HT-29 (cell line): ENCODE data around the gene UBE2Z. TPM values are rescaled to one million over a fixed set of nuclear protein-coding genes. Genes with fewer than 3 reads are reported as not detected.
A peak's percentile ranks its signal among the peaks of the same experiment; 100 is the strongest.
"Not testable (repeated sequence)": the region's sequence is repeated elsewhere in the genome, so short reads cannot be mapped to it uniquely, and the experiment has no call there.

Experiments
- DNase-seq: peaks from one replicate; pipeline ENCODE4 v3.0.0-alpha.2; 2015; ENCODE audit warnings: low spot score
- total RNA-seq: library from RNA; depleted of rRNA; stranded (reverse); fragments of >200 nt; shearing (Covaris generic); gene quantifications from 2 replicates; pipeline ENCODE4 v1.2.3, GENCODE V29; 2014; rRNA removed

The UBE2Z gene
- total RNA-seq, result 73.9 and 75.5 TPM in 2 replicates

DNA sequence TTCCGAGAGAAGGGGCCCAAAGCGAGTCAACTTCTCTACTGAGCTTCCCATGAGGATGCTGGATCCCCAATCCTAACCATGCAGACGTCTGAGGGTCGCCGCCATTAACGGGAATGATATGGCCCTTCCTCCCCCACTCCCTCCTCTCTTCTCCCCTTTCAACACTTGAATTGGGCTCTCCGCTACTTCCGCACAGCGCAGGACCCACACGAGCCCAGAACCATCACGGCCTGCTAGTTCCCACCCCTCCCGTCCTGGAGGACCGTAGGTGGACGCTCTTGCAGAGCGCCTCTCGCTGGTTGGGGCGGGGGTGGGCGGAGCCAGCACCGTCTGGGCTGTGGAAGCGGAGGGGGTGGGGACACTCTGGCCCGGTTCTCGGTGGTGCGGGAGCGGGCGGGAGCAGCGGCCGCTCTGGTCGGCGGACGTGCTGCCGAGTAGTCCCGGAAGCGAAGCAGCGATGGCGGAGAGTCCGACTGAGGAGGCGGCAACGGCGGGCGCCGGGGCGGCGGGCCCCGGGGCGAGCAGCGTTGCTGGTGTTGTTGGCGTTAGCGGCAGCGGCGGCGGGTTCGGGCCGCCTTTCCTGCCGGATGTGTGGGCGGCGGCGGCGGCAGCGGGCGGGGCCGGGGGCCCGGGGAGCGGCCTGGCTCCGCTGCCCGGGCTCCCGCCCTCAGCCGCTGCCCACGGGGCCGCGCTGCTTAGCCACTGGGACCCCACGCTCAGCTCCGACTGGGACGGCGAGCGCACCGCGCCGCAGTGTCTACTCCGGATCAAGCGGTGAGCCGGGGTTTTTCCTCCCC lies at the start of gene UBE2Z:
TSS of gene UBE2Z (plus strand) at position 361 of the 797 bp plus-strand sequence. CDS start at position 458, 97 bp downstream.
- peak; percentile 97 for DNase-seq

DNA sequence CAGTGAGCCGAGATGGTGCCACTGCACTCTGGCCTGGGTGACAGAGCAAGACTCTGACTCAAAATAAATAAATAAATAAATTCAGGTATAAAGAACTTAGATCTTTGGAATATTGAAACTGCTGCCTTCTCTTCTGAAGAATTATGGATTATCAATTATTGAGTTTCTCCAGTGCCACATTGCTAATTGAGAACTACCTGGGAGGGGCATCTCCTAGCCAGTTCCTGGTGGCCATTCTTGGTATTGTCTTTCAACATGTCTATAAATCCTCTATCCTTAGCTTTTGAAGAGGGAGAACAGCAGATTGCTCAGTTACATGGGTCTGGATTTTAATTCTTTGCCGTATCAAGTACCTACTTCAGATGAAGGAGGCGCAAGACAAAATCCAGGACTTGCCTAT lies 48.2 kb upstream of the UBE2Z start:
- DNase-seq, result no peak

DNA sequence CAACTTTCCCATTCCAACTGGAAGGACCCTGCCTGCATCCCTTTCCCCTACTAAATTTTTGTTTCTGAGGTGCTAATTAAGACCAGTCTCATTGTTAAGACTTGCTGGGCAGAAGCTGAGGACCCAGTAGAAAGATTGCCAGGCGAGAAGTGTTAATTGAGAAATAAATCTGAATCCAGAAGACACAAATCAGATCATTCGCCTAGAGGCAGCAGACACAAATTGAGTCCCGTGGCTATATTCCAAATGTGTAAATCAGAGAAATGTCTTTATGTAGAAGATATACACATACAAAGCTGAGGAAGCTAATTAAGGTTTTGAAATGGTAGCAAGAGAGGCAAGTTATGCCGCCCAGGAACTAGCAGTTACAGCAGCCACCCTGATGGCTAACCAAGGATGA lies 47.8 kb upstream of the UBE2Z start:
- DNase-seq, result no peak

DNA sequence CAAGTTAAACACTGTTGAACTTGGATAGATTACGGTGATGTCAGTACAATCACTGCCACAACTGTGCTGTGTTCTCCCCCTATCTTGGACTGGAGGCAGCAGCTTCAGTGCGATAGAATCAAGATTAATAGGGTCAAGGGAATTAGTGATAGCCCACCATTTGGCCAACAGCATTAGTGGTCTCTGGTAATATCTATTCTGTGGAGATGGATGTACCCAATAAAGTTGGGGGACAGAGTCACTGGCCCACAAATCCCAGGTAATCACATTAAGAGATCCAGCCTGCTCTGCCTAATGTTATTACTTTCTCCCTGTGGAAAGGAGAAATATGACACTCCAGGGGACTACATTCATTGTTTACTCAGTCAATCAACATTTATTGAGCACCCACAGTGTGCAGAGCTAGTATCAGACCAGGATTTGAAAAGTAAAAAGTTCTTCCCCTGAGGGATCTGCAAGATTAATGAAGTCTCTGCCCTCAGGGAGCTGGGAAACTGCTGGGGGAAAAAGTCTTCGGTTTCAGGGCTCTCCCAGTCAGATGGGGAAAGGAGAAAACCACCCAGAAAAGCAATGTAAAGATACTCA lies 39.2 kb upstream of the UBE2Z start:
- no peak for DNase-seq

DNA sequence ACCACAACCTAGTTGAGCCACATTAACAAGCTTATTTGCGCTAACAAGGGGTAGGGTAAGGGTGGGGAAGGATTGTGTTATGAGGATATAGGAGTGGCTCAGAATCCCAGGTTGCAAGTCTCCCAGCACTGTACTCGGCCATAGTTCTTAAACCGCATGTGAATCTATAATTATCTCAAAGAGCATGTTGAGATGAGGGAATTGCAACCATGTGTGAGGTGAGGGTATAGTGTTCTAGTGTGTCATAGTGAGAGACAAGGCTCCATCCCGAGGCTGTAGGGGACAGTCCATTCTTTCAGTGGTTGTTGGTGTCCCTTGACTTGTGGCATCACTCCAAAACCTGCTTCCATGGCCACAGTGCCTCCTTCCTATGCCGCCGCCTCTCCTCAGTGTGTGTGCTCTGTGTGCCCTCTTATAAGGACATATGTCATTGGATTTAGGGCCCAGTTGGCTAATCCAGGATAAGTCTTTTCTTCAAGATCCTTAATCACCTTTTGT lies 38.3 kb upstream of the UBE2Z start:
- DNase-seq, result no peak

DNA sequence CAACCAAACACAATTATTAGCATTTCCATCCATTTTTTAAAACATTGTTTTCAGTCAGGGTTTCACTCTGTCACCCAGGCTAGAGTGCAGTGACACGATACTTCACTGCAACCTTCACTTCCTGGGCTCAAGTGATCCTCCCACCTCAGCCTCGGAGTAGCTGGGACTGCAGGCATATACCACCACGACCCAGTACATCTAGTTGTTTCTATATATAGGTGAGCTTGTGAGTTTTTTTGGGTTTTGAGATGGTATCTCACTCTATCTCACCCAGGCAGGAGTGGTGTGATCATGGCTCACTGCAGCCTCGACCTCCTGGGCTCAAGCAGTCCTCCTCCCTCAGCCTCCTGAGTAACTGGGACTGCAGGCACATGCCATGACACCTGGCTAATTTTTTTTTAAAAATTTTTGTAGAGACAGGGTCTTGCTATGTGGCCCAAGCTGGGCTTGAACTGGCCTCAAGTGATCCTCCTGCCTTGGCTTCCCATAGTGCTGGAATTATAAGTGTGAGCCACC lies 37.1 kb upstream of the UBE2Z start:
- DNase-seq, result no peak

DNA sequence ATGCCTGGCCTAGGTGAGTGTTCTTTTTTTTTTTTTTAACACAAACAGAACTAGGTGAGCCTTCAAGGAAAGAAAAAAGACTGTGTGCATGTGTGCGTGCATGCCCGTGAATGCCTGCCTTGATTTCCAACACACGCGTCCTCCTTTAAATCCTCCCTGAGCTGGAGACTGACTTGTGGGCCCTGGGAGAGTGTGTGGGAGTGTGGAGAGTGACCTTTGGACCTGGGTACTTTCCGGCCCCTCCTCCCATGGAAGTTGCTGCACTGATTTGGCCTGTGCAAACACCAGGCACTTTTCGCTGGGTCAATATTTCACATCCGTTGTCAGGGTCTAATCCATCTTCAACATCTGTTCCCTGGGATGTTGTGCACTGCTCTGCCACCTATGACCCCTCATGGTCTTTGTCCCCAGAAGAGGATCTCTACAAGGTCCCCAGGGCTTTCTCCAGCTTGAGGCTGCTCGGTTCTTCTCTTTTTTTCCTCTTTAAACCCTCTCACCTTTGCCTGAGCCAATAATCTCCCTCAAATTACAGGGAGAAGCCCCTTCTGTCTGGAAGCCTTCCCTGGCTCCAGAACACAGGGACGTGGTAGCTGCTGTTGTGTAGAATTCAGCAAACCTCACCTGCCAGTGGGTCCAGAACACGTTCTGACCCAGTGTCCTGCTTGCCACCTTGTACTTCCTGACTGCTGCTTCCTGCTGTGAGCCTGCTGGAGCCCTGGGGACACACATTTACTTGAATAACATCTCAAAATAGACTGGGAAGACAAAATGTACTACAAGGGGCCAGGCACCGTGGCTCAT lies 36.5 kb upstream of the UBE2Z start:
- DNase-seq, result peak; percentile 82

DNA sequence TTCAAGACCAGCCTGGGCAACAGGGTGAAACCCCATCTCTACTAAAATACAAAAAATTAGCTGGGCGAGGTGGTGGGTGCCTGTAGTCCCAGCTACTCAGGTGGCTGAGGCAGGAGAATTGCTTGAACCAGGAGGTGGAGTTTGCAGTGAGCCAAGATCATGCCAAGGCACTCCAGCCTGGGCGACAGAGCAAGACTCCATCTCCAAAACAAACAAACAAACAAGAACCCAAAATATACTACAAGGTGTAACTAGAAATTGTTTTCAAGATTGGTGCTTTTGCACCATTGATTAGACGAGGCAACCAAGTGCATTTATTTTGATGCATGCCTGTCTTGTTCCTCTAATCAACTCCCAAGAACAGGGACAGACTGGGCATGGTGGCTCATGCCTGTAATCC lies 35.8 kb upstream of the UBE2Z start:
- not testable (repeated sequence) for DNase-seq

DNA sequence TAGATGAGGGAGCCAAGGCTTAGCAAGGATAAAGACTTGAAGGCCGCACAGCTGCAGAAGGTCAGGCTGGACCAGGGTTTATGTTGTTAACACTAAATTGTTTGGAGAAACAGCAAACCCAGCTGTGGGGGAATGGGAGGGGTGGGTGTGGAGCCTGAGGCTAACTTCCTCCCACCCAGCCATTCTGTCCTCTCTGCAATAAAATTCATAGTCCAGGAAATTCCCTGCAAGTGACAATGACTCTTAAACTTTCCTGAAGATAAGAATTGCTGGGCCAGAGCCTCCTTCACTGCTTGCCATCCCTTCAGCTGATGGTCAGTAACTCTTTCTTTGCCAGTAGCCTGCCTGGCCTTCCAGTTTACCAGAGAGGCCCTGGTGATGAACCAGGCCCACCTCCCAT lies 35.0 kb upstream of the UBE2Z start:
- DNase-seq, result no peak

DNA sequence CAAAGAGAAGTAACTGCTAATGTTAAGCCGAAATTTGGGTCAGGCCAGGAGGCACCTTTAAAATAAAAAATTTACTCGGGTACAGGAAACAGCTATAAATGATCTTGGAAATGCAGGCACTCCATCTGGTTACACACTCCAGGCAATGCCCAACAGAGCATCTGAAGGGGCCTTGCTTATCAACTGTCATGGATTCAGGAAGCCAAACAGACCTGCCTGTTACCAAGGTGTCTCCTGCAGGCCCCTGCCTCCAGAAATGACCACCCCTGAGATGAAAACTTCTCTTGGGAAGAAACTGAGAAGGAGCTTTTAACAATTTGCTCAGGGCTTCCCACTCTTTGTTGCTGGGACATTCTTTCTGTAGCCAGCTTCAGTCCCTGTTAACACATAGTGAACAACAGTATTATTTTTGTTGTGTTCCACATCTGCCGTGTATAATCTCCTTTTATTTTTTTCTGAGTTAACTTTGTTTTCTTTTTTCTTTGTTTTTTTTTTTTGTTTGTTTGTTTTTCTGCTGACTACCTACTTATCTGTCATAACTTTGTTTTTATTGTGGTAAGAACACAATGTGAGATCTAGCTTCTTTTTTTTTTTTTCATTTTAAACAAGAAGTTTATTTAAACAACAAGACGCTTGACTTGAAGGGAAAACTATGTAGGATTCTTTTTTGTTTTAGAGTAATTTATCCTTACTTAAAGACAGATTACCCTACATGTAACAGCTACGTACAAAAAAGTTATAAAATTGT lies 34.3 kb upstream of the UBE2Z start:
- DNase-seq, result no peak

DNA sequence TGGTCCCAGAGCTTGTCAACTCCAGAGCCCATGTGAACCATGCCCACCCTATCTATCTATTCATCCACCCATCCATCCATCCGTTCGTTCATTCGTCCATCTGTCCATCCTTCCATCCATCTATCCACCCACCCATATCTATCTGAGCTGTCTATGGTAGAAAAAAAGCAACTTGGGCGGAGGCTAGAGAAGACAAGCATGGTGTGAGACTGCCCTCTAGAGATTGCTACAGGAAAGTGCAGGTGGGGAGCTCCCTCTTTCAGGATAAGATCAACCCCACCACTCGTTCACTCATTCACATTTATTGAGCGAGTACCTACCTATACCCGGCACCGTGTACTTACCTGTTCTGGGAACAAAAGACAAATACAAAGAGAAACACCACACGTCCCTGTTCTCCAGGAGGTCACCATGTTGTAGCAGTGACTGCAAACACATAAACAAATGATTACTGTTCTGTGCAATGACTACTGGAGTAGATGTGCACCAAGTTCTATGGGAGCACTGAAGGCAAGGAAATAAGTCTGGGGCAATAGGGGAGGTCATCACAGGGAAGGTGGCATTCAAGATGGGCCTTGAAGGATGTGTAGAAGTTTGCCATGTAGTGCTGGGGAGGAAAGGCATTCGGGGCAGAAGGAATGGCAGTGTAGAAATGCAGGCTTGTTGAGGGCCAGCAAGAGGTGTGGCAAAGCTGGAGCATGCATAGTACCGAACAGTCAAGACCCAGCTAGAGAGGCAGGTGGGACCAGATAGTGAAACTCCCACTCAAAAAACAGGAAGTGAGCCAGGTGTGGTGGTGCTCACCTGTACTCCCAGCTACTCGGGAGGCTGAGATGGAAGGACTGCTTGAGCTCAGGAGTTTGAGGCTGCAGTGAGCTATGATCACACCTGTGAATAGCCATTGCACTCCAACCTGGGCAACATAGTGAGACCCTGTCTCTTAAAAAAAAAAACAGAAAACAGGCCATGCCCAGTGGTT lies 29.0 kb upstream of the UBE2Z start:
- DNase-seq, result peak; percentile 86

DNA sequence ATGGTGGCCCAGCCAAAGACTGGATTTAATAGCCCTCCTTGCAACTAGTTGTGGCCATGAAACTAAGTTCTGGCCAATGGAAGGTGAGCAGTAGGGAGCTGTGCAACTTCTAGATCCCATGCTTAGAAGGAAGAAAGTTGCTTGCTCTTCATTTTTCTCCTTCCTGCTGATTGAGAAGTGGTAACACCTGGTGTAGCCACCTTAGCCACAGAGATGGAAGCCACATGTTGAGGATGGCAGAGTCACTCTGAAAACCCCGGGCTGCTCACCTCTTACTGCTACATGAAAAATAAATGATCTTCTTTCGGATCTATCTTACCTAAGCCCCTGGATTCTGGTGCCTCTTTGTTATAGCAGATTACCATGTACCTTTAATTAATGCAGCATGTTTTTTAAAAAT lies 25.9 kb upstream of the UBE2Z start:
- no peak for DNase-seq

DNA sequence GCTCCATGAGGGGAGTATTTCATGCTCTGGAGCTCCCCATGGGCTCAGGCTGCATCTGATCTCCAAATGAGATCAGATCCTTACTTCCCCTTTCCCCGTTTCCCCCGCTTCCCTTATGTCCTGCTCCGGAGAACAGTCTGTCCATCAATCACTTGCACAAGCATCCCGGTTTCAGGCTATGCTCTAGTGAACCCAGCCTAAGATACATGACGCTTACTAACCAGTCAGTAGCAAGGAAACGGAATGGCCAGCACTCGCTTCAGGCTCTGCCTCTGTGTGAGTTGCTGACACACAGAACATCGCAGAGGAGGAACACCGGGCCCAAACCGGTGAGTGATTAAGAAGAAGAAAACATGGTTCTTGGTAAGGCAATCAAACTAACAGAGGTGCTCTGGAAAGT lies 25.0 kb upstream of the UBE2Z start:
- DNase-seq, result no peak

DNA sequence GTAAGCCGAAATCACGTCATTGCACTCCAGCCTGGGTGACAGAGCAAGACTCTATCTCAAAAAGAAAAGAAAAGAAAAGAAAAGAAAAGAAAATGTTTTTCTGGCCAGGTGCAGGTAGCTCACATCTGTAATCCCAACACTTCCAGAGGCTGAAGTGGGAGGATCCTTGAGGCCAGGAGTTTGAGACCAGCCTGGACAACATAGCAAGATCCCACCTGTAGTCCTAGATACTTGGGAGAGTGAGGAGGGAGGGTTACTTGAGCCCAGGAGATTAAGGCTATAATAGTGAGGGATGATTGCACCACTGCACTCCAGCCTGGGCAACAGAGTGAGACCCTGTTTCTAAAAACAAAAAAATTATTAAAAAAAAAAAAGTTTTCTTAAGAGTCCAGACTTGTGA lies 18.1 kb upstream of the UBE2Z start:
- DNase-seq, result no peak

DNA sequence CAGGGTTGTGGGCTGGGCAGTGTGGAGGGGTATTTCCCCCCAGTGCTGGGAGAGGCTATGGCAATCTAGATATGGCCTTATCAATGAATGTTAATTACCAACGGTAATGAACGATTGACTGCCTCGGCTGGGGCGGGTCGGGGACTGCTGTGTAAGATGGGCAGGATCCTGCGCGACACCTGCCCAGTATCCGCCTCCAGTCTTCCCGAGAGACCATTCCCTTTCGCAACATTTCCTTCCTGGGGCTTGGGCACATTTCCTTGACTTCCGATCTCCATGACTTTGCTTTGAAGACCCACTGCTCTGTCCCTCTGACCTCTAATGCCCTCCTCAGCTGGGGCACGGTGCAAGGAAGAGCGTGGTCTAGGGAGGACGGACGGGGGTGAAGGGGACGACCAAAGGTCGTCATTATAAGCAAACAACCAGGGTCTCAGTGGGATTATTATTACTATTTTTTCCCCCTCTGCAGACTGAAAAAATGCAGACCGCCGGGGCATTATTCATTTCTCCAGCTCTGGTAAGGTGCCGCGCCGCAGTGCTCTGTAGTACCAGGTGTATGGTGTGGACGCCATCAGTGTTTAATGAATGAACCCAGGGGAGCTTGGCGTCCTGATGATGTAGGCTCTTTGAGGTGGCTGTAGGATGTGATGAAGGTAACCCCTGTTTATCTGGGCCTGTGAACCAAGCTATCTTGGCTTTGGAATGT lies 15.1 kb upstream of the UBE2Z start:
- no peak for DNase-seq

DNA sequence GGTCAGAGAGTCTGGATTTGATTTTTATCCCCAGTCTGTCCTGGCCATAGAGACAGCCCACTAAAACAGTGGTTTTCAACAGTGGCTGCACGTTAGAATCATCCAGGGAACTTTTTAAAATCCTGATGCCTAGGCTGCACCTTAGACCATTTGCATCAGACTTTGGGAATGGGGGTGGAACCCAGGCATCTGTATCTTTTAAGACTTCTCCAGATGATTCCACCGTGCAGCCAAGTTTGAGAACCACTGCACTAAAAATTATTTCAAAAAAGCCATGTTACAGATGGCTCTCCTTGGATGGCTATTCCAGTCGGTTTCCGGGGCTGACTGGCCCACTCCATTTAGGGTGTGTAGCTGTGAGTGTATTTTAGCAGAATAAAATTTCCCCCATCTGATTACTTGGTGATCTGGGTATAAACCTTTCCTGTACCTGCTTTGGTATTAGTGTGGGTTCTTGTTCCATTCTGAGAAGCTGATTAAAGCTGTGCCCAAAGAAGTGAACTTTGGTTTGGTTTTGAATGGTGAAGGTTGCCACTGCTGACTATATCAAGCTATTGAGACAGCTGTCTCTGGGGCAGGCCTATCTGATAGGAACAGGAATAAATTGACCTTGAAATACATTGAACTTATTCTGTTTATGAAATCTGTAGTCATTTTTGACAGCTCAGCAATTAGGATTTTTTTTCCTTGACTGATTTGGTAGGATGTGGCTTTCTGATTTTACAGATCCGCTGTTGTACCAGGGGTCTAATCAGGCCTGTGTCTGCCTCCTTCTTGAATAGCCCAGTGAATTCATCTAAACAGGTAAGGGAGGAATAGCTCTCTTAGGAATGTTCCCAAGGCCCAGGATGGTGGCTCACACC lies 14.3 kb upstream of the UBE2Z start:
- no peak for DNase-seq

DNA sequence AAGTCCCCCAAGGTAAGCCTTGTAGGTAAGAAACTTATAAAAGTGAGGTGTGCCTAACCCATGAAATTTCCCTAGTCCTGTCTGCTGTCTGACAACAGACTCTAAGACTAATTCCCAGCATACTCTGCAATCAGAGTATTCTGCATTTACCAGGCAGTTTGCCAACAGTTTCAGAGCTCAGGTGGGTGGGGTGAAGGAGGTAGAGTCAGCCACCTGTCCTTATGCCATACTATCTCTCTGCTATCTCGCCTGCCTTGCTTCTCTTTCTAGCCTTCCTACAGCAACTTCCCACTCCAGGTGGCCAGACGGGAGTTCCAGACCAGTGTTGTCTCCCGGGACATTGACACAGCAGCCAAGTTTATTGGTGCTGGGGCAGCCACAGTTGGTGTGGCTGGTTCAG lies 13.3 kb upstream of the UBE2Z start:
- DNase-seq, result no peak

DNA sequence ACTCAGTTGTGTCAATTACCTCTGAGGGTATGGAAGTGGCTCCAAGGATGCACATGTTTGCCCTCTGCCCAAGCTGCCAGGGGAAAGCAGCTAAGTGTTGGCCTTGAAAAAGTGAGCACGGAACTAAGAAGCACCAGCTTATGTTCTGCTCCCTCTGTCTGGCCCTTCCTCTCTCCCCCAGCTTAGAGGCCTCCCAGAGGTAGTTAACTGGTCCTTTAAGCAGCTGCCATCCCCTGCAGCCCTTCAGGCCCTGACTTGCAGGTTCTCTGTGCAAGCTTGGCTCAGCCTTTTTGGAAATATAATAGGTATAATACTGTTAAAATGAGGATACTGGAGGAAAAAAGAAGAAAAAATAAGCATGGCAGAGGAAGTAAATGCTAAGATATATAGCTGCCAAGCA lies 7.0 kb upstream of the UBE2Z start:
- no peak for DNase-seq

DNA sequence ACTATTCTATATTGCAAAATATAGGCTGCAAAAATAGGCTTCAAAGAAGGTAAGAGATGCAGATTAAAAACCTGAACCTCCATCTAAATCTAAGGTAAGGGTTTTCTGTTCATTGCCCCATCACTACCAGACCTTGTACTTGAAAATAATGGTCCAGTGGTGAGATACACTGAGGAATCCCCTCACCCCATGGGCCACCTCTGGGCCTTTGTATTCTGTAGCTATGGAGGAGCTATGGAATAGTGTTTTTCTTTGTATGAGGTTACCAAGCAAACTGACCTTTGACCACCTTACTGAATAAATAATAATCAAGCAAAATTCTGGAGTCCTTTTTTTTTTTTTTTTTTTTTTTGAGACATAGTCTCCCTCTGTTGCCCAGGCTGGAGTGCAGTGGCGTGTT lies 4.8 kb upstream of the UBE2Z start:
- DNase-seq, result no peak
